ENCODE results near the gene NTNG1. TPM values are rescaled to one million over a fixed set of nuclear protein-coding genes. Genes with fewer than 3 reads are reported as not detected.

Gene NTNG1
- total and polyA plus RNA-seq, 2 of the 8 experiments (the other 6 are each of a cell fraction or from before 2014, with no cell fraction given): 1.2 to 4.1 TPM

- Histone ChIP-seq H3K27me3 (replicated peaks in 1 of 4; ENCODE audit: control insufficient read depth in 3 of 4, extremely low read depth in 1 of 4, insufficient read depth in 3 of 4, low read length in 3 of 4) (no peaks in the 10 kb centered on the region), H4K20me1 (replicated peaks in 1 of 2; ENCODE audit: control insufficient read depth in 1 of 2, insufficient read depth in 2 of 2, low read length in 2 of 2) (no peaks in the 10 kb centered on the region), H3K18ac (ENCODE audit: extremely low read depth, low read length) (no peak overlapping the region), H2BK120ac (replicated peaks; ENCODE audit: low read depth, low read length) (no peak overlapping the region), H3K79me1 (ENCODE audit: low read depth, low read length) (no peaks in the 10 kb centered on the region), H2AFZ (ENCODE audit: low read length) (no peak overlapping the region), H4K5ac (ENCODE audit: insufficient read length, low read depth, low read length) (no peak overlapping the region), H3K23ac (ENCODE audit: insufficient read length) (no peak overlapping the region), H3K23me2 (ENCODE audit: low read depth, low read length) (no peaks in the 10 kb centered on the region), H3K36me3 (ENCODE audit: control insufficient read depth in 2 of 4, insufficient read depth in 4 of 4, low read length in 3 of 4) (no peaks in the 10 kb centered on the region), H3K27ac (ENCODE audit: low read depth, low read length) (no peak overlapping the region), H3K4ac (replicated peaks; ENCODE audit: insufficient read length, low read depth, low read length) (no peak overlapping the region), H3K56ac (replicated peaks; ENCODE audit: insufficient read length, low read depth, low read length) (no peak overlapping the region), H3K4me2 (ENCODE audit: insufficient read depth in 1 of 2, low read depth in 2 of 2, low read length in 2 of 2) (no peak overlapping the region), H4K91ac (replicated peaks; ENCODE audit: insufficient read length, low read length) (no peak overlapping the region), H3K9me3 (ENCODE audit: insufficient read depth in 2 of 2, low read depth in 1 of 2, low read length in 1 of 2) (no peaks in the 10 kb centered on the region), H2AK5ac (ENCODE audit: low read depth, low read length) (no peak overlapping the region), H2BK5ac (ENCODE audit: low read depth, low read length) (no peak overlapping the region), H2BK12ac (ENCODE audit: low read depth, low read length) (no peak overlapping the region), H3K9ac (replicated peaks in 1 of 4; ENCODE audit: extremely low read depth in 1 of 4, low read depth in 3 of 4, low read length in 3 of 4) (no peak overlapping the region), H2BK15ac (ENCODE audit: low read length) (no peak overlapping the region), H3K79me2 (ENCODE audit: control insufficient read depth in 1 of 2, insufficient read depth in 2 of 2, low read length in 2 of 2) (no peaks in the 10 kb centered on the region), H3K4me1 (replicated peaks in 1 of 4; ENCODE audit: control insufficient read depth in 3 of 4, insufficient read depth in 4 of 4, low read length in 3 of 4) (no peaks in the 10 kb centered on the region), H4K8ac (ENCODE audit: extremely low read depth, insufficient read depth, low read length) (no peak overlapping the region), H2BK20ac (ENCODE audit: low read length) (no peak overlapping the region), H3K14ac (ENCODE audit: insufficient read length) (no peak overlapping the region), H3K4me3 (ENCODE audit: extremely low read depth in 1 of 4, insufficient read depth in 2 of 4, low read depth in 3 of 4, low read length in 4 of 4) (no peak overlapping the region)
- peak in 1 of 2 experiments; percentile 83 for DNase-seq (ENCODE audit: low read depth in 1 of 2, low spot score in 2 of 2)
- ChIA-PET POLR2A (ENCODE audit: partially characterized antibody) (no interaction called here), CTCF (ENCODE audit: partially characterized antibody) (interaction anchor here (0.7 to 9.9 kb wide), 25 partner anchors 9 to 280 kb away, joined by 3 to 52 read pairs (median 4); no protein-coding TSS in a partner anchor)
- peak; percentile 91 for FAIRE-seq
- 88% methylated on average over 2 of the region's 2 CpGs; no CpG with 5 or more reads in 1 of the 2 experiments for WGBS, 2 experiments (ENCODE audit: extremely low coverage in 1 of 2, insufficient coverage in 1 of 2, insufficient read length in 1 of 2, insufficient replicate concordance in 2 of 2, low coverage in 1 of 2, low lambda C conversion rate in 2 of 2, missing lambda C conversion rate in 1 of 2)
- peak; percentile 54 to 70 (median 57) for TF ChIP-seq CTCF (IDR thresholded peaks at IDR 0.05; ENCODE audit: control extremely low read depth in 1 of 3, insufficient read depth in 1 of 3, low read depth in 1 of 3, low read length in 3 of 3)
- TF ChIP-seq SIRT6 (IDR thresholded peaks at IDR 0.05; ENCODE audit: low read length): no peak
- no peak for TF ChIP-seq USF2 (IDR thresholded peaks at IDR 0.05; ENCODE audit: low read length)
- peak; percentile 45 to 56 for TF ChIP-seq RAD21 (IDR thresholded peaks at IDR 0.05 in 1 of 2, conservative IDR thresholded peaks at IDR 0.05 in 1 of 2; ENCODE audit: low read depth in 2 of 2, low read length in 2 of 2)
- TF ChIP-seq FOSL1 (IDR thresholded peaks at IDR 0.05; ENCODE audit: insufficient read depth, low read depth, low read length): no peak
- TF ChIP-seq GTF2F1 (IDR thresholded peaks at IDR 0.05; ENCODE audit: borderline replicate concordance, low read depth, low read length): no peak
- no peak for TF ChIP-seq TAF1 (IDR thresholded peaks at IDR 0.05; ENCODE audit: low read depth, low read length)
- TF ChIP-seq CBX8 (IDR thresholded peaks at IDR 0.05; ENCODE audit: borderline replicate concordance, low read depth, low read length): no peak
- TF ChIP-seq MAFK (IDR thresholded peaks at IDR 0.05; ENCODE audit: low read depth, low read length): no peak
- no peak for TF ChIP-seq NRF1 (IDR thresholded peaks at IDR 0.05; ENCODE audit: low read depth, low read length)
- TF ChIP-seq KDM5A (IDR thresholded peaks at IDR 0.05; ENCODE audit: low read length): no peak
These were observed 336.4 kb downstream of the NTNG1 start for GRCh38 chr1:107477233-107477632.
